K562 (cell line): ENCODE data around the gene FHIT. TPM values are rescaled to one million over a fixed set of nuclear protein-coding genes. Genes with fewer than 3 reads are reported as not detected.

Experiments
- ATAC-seq: fragments of 200-7000 bp; cut with Tn5 transposase; 3 replicates; pipeline ENCODE4 v1.9.1; 2020; ENCODE audit warnings: moderate library complexity
- BruUV-seq: library from RNA; stranded (reverse); fragments of 400-500 nt; replicated peaks from 2 replicates; lab custom pipeline; 2021; lab: Mats Ljungman, UMichigan
- CTCF ChIA-PET: fragments of 300-600 bp; formaldehyde crosslinking; extraction: SDS; loops from one replicate; lab custom pipeline; 2021; ENCODE audit warnings: low intra/inter-chr PET ratio; lab: Yijun Ruan, JAX
- POLR2A ChIA-PET: fragments of 300-600, 350-650 bp; sonication (Branson Sonifier 250); formaldehyde crosslinking; extraction: SDS; loops from one replicate; lab custom pipeline; 2021; ENCODE audit warnings: antibody characterized with exemption, inconsistent platforms; lab: Yijun Ruan, JAX
- DNase-seq, 4 experiments: peaks; one replicate each; pipeline versions ENCODE4 v3.0.0 to v3.0.0-alpha.2; 2011 to 2018; ENCODE audit warnings: low spot score in 3 of 4, mixed read lengths in 3 of 4; ENCODE audit errors: extremely low read depth in 1 of 4
- FAIRE-seq: peaks from 2 replicates; lab custom pipeline; 2011; peaks lifted over from hg19 to GRCh38; lab: Jason Lieb, UNC
- H2AFZ ChIP-seq: 2 replicates; pipeline ENCODE4 v1.6.0; 2011; ENCODE audit warnings: low read depth, low read length, control low read depth, inconsistent platforms
- H3K27ac ChIP-seq: fragments of 200-600 bp; 3 replicates; pipeline ENCODE4 v1.8.0; 2011; ENCODE audit warnings: low read depth, mild to moderate bottlenecking, control low read depth, inconsistent platforms, low read length, moderate library complexity, mixed read lengths; ENCODE audit errors: extremely low read depth
- H3K27me3 ChIP-seq, 2 experiments: fragments of 300-600 bp in 1 of 2; 2 replicates in 1 of 2; 3 replicates in 1 of 2; pipeline versions ENCODE4 v1.6.0 to v1.8.0; 2011; ENCODE audit warnings: inconsistent platforms in 2 of 2, low read length in 2 of 2, mild to moderate bottlenecking in 1 of 2, mixed read lengths in 1 of 2, moderate library complexity in 1 of 2; ENCODE audit not compliant: control insufficient read depth in 2 of 2, insufficient read depth in 2 of 2
- H3K36me3 ChIP-seq: fragments of 300-600 bp; 3 replicates; pipeline ENCODE4 v1.8.0; 2011; ENCODE audit warnings: mild to moderate bottlenecking, low read length, inconsistent platforms; ENCODE audit not compliant: control insufficient read depth, insufficient read depth
- H3K4me1 ChIP-seq, 2 experiments: fragments of 200-600 bp in 1 of 2; replicated peaks in 1 of 2; 2 replicates in 1 of 2; 3 replicates in 1 of 2; pipeline versions ENCODE4 v1.5.1 to v1.8.0; 2011; ENCODE audit warnings: inconsistent platforms in 2 of 2, low read length in 2 of 2, mild to moderate bottlenecking in 1 of 2, mixed read lengths in 1 of 2, moderate library complexity in 1 of 2; ENCODE audit not compliant: control insufficient read depth in 2 of 2, insufficient read depth in 2 of 2
- H3K4me2 ChIP-seq: 2 replicates; pipeline ENCODE4 v1.6.1; 2011; ENCODE audit warnings: low read length, control low read depth, inconsistent platforms, mixed read lengths; ENCODE audit not compliant: insufficient read depth
- H3K4me3 ChIP-seq: fragments of 200-600 bp; sonication (generic), shearing (Covaris generic); 2 replicates; pipeline ENCODE4 v1.5.1; 2016; ENCODE audit warnings: control low read depth, inconsistent platforms
- H3K79me2 ChIP-seq: fragments of 200-600 bp; 3 replicates; pipeline ENCODE4 v1.8.0; 2011; ENCODE audit warnings: low read length, inconsistent platforms; ENCODE audit not compliant: control insufficient read depth, insufficient read depth
- H3K9ac ChIP-seq, 2 experiments: 2 replicates each; pipeline versions ENCODE4 v1.6.0 to v1.6.1; 2011; ENCODE audit warnings: low read depth in 2 of 2, low read length in 2 of 2, control low read depth in 1 of 2, inconsistent platforms in 1 of 2, mild to moderate bottlenecking in 1 of 2, mixed read lengths in 1 of 2; ENCODE audit not compliant: insufficient read depth in 1 of 2
- H3K9me1 ChIP-seq: one replicate; pipeline ENCODE4 v1.6.0; 2011; ENCODE audit warnings: inconsistent platforms, mild to moderate bottlenecking, low read length, moderate library complexity; ENCODE audit not compliant: control insufficient read depth, insufficient read depth
- H3K9me3 ChIP-seq: replicated peaks from 2 replicates; pipeline ENCODE4 v1.5.1; 2011; ENCODE audit warnings: low read depth, low read length, inconsistent platforms; ENCODE audit not compliant: control insufficient read depth, insufficient read depth
- H4K20me1 ChIP-seq: replicated peaks from 2 replicates; pipeline ENCODE4 v1.6.1; 2011; ENCODE audit warnings: low read length, inconsistent platforms, mixed read lengths; ENCODE audit not compliant: control insufficient read depth, insufficient read depth
- BHLHE40 ChIP-seq: IDR thresholded peaks from 2 replicates; pipeline ENCODE4 v1.6.1; 2011; ENCODE audit warnings: low read length, improper control_type of control experiment
- ESRRB ChIP-seq: fragments of 250-450 bp; sonication (Bioruptor Pico); IDR thresholded peaks from 2 replicates; pipeline ENCODE4 v1.5.0; 2020; ENCODE audit warnings: mild to moderate bottlenecking, moderate library complexity, borderline replicate concordance
- FOXA1 ChIP-seq: fragments of 450-650 bp; IDR thresholded peaks from 2 replicates; pipeline ENCODE4 v1.6.1; 2016; ENCODE audit warnings: mild to moderate bottlenecking, borderline replicate concordance
- FOXA3 ChIP-seq, 2 experiments: fragments of 450-650 bp in 1 of 2; sonication (generic) in 1 of 2; formaldehyde crosslinking; IDR thresholded peaks in 1 of 2; conservative IDR thresholded peaks in 1 of 2; 2 replicates each; pipeline versions ENCODE4 v1.4.0 to v1.8.0; 2020 to 2022; ENCODE audit warnings: mild to moderate bottlenecking in 2 of 2, missing genetic modification reagents in 1 of 2
- HEY1 ChIP-seq: fragments of 250-450 bp; sonication (Bioruptor Pico); IDR thresholded peaks from 2 replicates; pipeline ENCODE4 v1.5.0; 2020; ENCODE audit warnings: mild to moderate bottlenecking, moderate library complexity, borderline replicate concordance
- HINFP ChIP-seq: fragments of 450-650 bp; conservative IDR thresholded peaks from 2 replicates; pipeline ENCODE4 v1.6.1; 2016; ENCODE audit warnings: missing genetic modification characterization, low read depth, mild to moderate bottlenecking, control low read depth, missing compliant biosample characterization
- MECOM ChIP-seq: fragments of 250-450 bp; sonication (Bioruptor Pico); IDR thresholded peaks from 2 replicates; pipeline ENCODE4 v1.8.0; 2022; ENCODE audit warnings: inconsistent platforms
- NCOA2 ChIP-seq, 2 experiments: fragments of 450-650 bp; IDR thresholded peaks; 2 replicates each; pipeline ENCODE4 v1.6.1; 2018; ENCODE audit warnings: mild to moderate bottlenecking in 2 of 2, moderate library complexity in 1 of 2; ENCODE audit not compliant: partially characterized antibody in 2 of 2
- POLR2G ChIP-seq: fragments of 200-400 bp; formaldehyde crosslinking; IDR thresholded peaks from 2 replicates; pipeline ENCODE4 v1.6.1; 2017; ENCODE audit warnings: low read depth, mild to moderate bottlenecking, antibody characterized with exemption, low read length, moderate library complexity
- SAP30 ChIP-seq: fragments of 200-600 bp; sonication (generic); IDR thresholded peaks from 2 replicates; pipeline ENCODE4 v1.6.1; 2012; ENCODE audit warnings: borderline replicate concordance, low read depth, mild to moderate bottlenecking, moderate library complexity, low read length, control low read depth, inconsistent platforms; ENCODE audit not compliant: insufficient read depth, poor library complexity, severe bottlenecking
- TAF1 ChIP-seq: IDR thresholded peaks from 2 replicates; pipeline ENCODE4 v1.6.1; 2011; ENCODE audit warnings: mild to moderate bottlenecking, low read length, moderate library complexity; ENCODE audit not compliant: insufficient read depth, control insufficient read depth, severe bottlenecking; ENCODE audit errors: extremely low read depth
- TRIM24 ChIP-seq, 2 experiments: fragments of 450-650 bp; IDR thresholded peaks; 2 replicates each; pipeline ENCODE4 v1.6.1; 2016
- ZEB2 ChIP-seq: fragments of 450-650 bp; IDR thresholded peaks from 2 replicates; pipeline ENCODE4 v1.6.1; 2016
- ZNF589 ChIP-seq: fragments of 200-800 bp; sonication (Bioruptor generic); IDR thresholded peaks from 2 replicates; pipeline ENCODE4 v1.6.1; 2016; ENCODE audit warnings: low read depth, missing genetic modification characterization, missing compliant biosample characterization
- ZNF76 ChIP-seq: fragments of 250-450 bp; sonication (Bioruptor Pico); IDR thresholded peaks from 2 replicates; pipeline ENCODE4 v1.4.0; 2020; ENCODE audit warnings: mild to moderate bottlenecking, moderate library complexity, borderline replicate concordance
- WGBS: fragments of 100-300 bp; shearing (Covaris generic); methylation state at CpG from one replicate; pipeline ENCODE4 v1.1.6; 2016; ENCODE audit warnings: low coverage, mixed read lengths; ENCODE audit not compliant: insufficient coverage; ENCODE audit errors: missing lambda C conversion rate; 5-methylcytosine and 5-hydroxymethylcytosine counted together
- in situ Hi-C: fragments of 300-500 bp; cut with MboI; formaldehyde crosslinking; loops from 4 replicates; pipeline ENCODE4 v1.15.0; 2018; ENCODE audit warnings: inconsistent platforms, mixed read lengths
- intact Hi-C: fragments of 100-400 bp; cut with micrococcal nuclease; formaldehyde crosslinking; loops from 2 replicates; pipeline ENCODE4 v1.14.2; 2022
- polyA plus RNA-seq, 8 experiments: library from polyadenylated mRNA; depleted of rRNA in 4 of 8; stranded (reverse) in 5 of 8; unstranded in 3 of 8; fragments of >200 nt; fragmentation: Nextera tagmentation in 2 of 8; fragmentation: Illumina TruSeq in 1 of 8; extraction: Ambion mirVana in 2 of 8; extraction: Trizol in 1 of 8; gene quantifications; 2 replicates each; pipeline versions ENCODE4 v1.2.1 to v1.2.3, GENCODE V29; 2011 to 2014; ENCODE audit warnings: inconsistent platforms in 1 of 8, missing spikeins in 1 of 8
- total RNA-seq, 7 experiments: library from RNA; depleted of rRNA in 6 of 7; stranded (reverse); fragments of >200 nt in 6 of 7; fragmentation: Illumina TruSeq in 2 of 7; extraction: Trizol in 2 of 7; gene quantifications; 2 replicates each; pipeline versions ENCODE4 v1.2.1 to v1.2.3, GENCODE V29; 2011 to 2021; ENCODE audit warnings: low replicate concordance in 1 of 7

FHIT gene
- total and polyA plus RNA-seq, 9 of the 15 experiments (the other 6 are each of a cell fraction or from before 2014, with no cell fraction given) = 1.7 to 9.1 (median 4.3) TPM

GRCh38 chr3:60759439-60759838 is 491.8 kb downstream of the FHIT start:
- TF ChIP-seq MECOM (no peak), ZNF589 (no peak), SAP30 (no peak), BHLHE40 (no peak), TRIM24 (IDR thresholded peaks at IDR 0.05) (no peak), TAF1 (no peak), ZEB2 (no peak), HEY1 (no peak), FOXA3 (CRISPR knock-in tag; conservative IDR thresholded peaks at IDR 0.05 in 1 of 2, IDR thresholded peaks at IDR 0.05 in 1 of 2) (no peak), ESRRB (CRISPR knock-in tag) (no peak), FOXA1 (no peak), ZNF76 (no peak), POLR2G (no peak), NCOA2 (IDR thresholded peaks at IDR 0.05; ENCODE audit: partially characterized antibody in 2 of 2) (no peak), HINFP (tag) (no peak)
- TF ChIP-seq, all 486 proteins: peak for 0
- CTCF ChIA-PET = no interaction called here
- H3K4me1 ChIP-seq = no peaks in the 10 kb centered on the region
- intact Hi-C loops = no loop called here
- H3K79me2 ChIP-seq = no peaks in the 10 kb centered on the region
- no peak overlapping the region for H3K27ac ChIP-seq
- DNase-seq (no peak), ATAC-seq (no peak), FAIRE-seq (no peak)
- no peak overlapping the region for H3K4me3 ChIP-seq
- in situ Hi-C loops = no loop called here
- no peak overlapping the region for H2AFZ ChIP-seq
- 59% methylated on average over 2 of the region's 3 CpGs for WGBS
- no peak overlapping the region for H3K4me2 ChIP-seq
- POLR2A ChIA-PET = no interaction called here
- H3K9ac ChIP-seq = no peak overlapping the region
- H3K9me3 ChIP-seq = no peaks in the 10 kb centered on the region
- no TSS peak for BruUV-seq
- no peaks in the 10 kb centered on the region for H3K9me1 ChIP-seq
- no peaks in the 10 kb centered on the region for H4K20me1 ChIP-seq
- no peaks in the 10 kb centered on the region for H3K36me3 ChIP-seq
- no peaks in the 10 kb centered on the region for H3K27me3 ChIP-seq
